Neuron (in vitro differentiated cells): ENCODE results near the gene PSMD11.
A peak's percentile ranks its signal among the peaks of the same experiment; 100 is the strongest.
"Not testable (repeated sequence)": the region's sequence is repeated elsewhere in the genome, so short reads cannot be mapped to it uniquely, and the experiment has no call there.

Experiments
- H2AFZ ChIP-seq: one replicate; pipeline ENCODE4 v1.6.1; 2013; ENCODE audit warnings: low read depth, mild to moderate bottlenecking, inconsistent platforms, low read length, moderate library complexity
- H3K27me3 ChIP-seq: one replicate; pipeline ENCODE4 v1.6.1; 2013; ENCODE audit warnings: low read length; ENCODE audit not compliant: insufficient read depth
- H3K36me3 ChIP-seq: one replicate; pipeline ENCODE4 v1.6.1; 2013; ENCODE audit warnings: low read length; ENCODE audit not compliant: insufficient read depth
- H3K4me1 ChIP-seq: one replicate; pipeline ENCODE4 v1.6.1; 2013; ENCODE audit warnings: low read length; ENCODE audit not compliant: insufficient read depth
- H3K4me3 ChIP-seq: 2 replicates; pipeline ENCODE4 v1.5.1; 2013; ENCODE audit warnings: mild to moderate bottlenecking, low read length, moderate library complexity
- H3K9me3 ChIP-seq: one replicate; pipeline ENCODE4 v1.6.1; 2013; ENCODE audit warnings: low read length

PSMD11 gene

GRCh38 chr17:32444301-32445073 is at the start of gene PSMD11:
Gene PSMD11 (plus strand): TSS chr17:32444510. CDS start chr17:32444524, 14 bp downstream.
- Histone ChIP-seq H3K4me1 (peaks cover 19% of the 10 kb centered on the region), H3K27me3 (no peaks in the 10 kb centered on the region), H3K4me3 (peak within 1 kb of the TSS; percentile 72), H2AFZ (peak within 1 kb of the TSS; percentile 81), H3K36me3 (peaks cover 23% of the 10 kb centered on the region), H3K9me3 (no peaks in the 10 kb centered on the region)

- no peaks in the 10 kb centered on the region for H3K36me3 ChIP-seq
- H3K9me3 ChIP-seq, result no peaks in the 10 kb centered on the region
- H2AFZ ChIP-seq, result no peak overlapping the region
- no peaks in the 10 kb centered on the region for H3K4me1 ChIP-seq
- H3K27me3 ChIP-seq, result no peaks in the 10 kb centered on the region
- H3K4me3 ChIP-seq, result no peak overlapping the region
Observed at GRCh38 chr17:32396343-32396742, 48.0 kb upstream of the PSMD11 start.

DNA sequence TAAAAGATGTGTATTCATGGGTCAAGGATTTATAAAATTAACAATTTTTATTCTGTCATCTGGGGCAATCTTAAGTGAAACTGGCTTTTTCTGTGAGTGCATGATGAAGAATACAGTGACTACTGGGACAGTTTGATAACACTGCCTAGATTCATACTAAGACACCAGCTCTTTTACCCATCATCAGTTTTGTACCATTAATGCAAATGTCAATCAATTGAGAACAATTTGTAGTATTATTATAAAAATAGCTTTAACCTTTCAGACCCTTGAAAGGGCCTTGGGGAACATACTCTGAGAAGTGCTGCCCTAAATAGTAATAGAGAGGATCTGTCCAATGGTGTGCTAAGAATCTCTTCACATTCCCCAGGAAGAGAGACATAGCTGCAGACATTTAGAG is 45.4 kb upstream of the PSMD11 start:
- H3K4me1 ChIP-seq, result no peaks in the 10 kb centered on the region
- no peaks in the 10 kb centered on the region for H3K27me3 ChIP-seq
- no peak overlapping the region for H3K4me3 ChIP-seq
- H3K9me3 ChIP-seq, result no peaks in the 10 kb centered on the region
- no peaks in the 10 kb centered on the region for H3K36me3 ChIP-seq
- no peak overlapping the region for H2AFZ ChIP-seq

DNA sequence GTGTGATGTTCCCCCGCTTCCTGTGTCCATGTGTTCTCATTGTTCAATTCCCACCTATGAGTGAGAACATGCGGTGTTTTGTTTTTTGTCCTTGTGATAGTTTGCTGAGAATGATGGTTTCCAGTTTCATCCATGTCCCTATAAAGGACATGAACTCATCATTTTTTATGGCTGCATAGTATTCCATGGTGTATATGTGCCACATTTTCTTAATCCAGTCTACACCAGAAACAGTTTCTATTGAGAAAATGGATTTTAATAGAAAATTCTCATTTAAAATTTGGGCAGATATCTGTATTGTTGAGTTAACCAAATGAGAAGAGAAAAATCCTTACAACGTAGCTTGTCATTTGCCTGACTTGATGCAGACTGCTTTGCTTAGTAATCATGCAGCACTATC is 34.2 kb upstream of the PSMD11 start:
- H3K27me3 ChIP-seq, H3K36me3 ChIP-seq, H2AFZ ChIP-seq, H3K4me1 ChIP-seq, H3K4me3 ChIP-seq, H3K9me3 ChIP-seq: not testable (repeated sequence)

- Histone ChIP-seq H3K4me1 (no peaks in the 10 kb centered on the region), H3K4me3 (no peak overlapping the region), H3K9me3 (peaks cover 4% of the 10 kb centered on the region), H3K36me3 (no peaks in the 10 kb centered on the region), H2AFZ (no peak overlapping the region), H3K27me3 (no peaks in the 10 kb centered on the region)
Observed at GRCh38 chr17:32426894-32427293, 17.4 kb upstream of the PSMD11 start.

- H3K27me3 ChIP-seq, result no peaks in the 10 kb centered on the region
- H3K9me3 ChIP-seq, result peaks cover 4% of the 10 kb centered on the region
- no peak overlapping the region for H2AFZ ChIP-seq
- no peaks in the 10 kb centered on the region for H3K4me1 ChIP-seq
- H3K4me3 ChIP-seq, result no peak overlapping the region
- no peaks in the 10 kb centered on the region for H3K36me3 ChIP-seq
Observed at GRCh38 chr17:32429598-32429997, 14.7 kb upstream of the PSMD11 start.

DNA sequence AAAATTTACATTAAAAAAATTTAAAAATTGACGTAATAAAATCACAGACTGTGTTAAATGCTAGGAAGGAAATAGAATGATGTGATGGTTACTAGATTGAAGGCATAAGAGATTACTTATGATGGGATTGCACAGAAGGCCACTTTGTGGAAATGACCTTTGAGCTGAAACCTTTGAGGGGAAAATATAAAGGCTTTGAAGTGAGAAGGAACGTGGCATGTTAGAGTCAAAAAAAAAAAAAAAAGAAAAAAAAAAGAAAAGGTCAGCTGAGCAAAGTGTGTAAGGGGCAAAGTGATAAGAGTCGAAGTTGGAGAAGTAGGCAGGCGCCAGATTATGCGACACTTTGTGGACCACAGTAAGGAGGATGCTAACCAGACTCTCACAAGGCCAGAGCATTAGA is 3.6 kb upstream of the PSMD11 start:
- H2AFZ ChIP-seq, result no peak overlapping the region

DNA sequence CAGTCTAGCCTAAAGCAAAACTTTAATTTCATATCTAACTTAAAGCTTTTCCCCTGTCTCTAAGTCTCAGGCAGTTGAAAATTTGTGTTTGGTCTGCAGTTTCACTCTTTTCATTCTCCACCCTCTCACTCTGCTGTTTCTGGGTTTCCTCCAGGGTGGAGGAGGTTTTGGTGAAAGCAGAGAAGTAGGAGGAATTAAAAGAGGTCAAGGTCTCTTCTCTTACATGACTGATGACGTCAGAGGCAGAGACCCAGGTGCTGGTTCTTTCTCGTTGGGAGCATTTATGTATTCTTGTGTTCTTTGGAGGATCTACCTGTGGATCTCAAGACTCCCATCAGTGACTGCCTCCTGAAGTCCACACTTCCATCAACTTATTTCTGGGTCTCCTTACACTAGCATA is 2.4 kb upstream of the PSMD11 start:
- Histone ChIP-seq H3K36me3 (peaks cover 2% of the 10 kb centered on the region), H3K4me1 (peaks cover 17% of the 10 kb centered on the region), H3K9me3 (no peaks in the 10 kb centered on the region), H3K27me3 (no peaks in the 10 kb centered on the region), H2AFZ (no peak overlapping the region), H3K4me3 (no peak overlapping the region)

More for the DNA sequence above, 3.6 kb upstream of the PSMD11 start:
- Histone ChIP-seq H3K4me1 (peaks cover 5% of the 10 kb centered on the region), H3K9me3 (no peaks in the 10 kb centered on the region), H3K36me3 (no peaks in the 10 kb centered on the region), H3K4me3 (no peak overlapping the region), H3K27me3 (no peaks in the 10 kb centered on the region)

DNA sequence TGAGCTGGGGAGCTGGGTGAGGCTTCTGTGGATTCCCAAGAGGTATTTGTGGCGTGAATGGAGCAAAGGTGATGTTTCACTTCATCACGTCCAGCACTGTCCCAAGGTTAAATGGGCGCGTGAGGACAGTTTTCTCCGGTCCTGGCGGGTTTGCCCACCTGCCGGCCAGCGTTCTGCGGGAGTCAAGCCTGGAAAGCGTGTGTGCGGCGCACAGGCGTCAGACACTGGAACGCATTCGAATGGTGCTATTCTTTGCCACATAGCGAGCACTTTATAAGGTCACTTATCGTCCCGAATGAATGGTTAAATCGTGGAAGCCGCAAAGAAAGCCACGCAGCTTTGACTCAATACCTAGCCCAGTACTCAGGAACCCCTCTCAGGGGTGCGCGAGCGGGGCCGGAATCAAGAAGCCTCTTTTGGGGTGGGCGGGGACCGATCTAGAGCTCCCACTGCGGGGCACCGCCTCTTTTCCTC is 446 bp upstream of the PSMD11 start:
- Histone ChIP-seq H3K4me3 (peak overlapping the region; percentile 28), H3K4me1 (peaks cover 19% of the 10 kb centered on the region), H3K9me3 (no peaks in the 10 kb centered on the region), H3K27me3 (no peaks in the 10 kb centered on the region), H3K36me3 (peaks cover 17% of the 10 kb centered on the region), H2AFZ (no peak overlapping the region)

DNA sequence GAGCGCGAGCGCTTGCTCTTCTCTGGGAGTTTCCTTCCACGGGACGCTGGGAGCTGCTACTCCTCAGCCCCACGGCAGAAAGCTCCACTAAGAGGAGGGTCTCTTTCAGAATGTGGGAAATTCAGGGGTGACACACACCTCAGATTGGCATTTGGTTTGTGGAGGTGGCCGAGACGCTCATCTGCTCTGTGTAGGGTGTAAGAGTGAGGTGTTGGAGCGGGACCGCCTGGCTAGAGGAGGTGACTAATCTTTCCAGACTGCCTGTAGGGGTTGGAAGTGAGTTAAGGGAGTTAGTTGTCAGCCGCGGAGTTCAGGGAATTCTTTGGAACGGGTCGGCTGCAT is 735 bp downstream of the PSMD11 start:
- Histone ChIP-seq H3K27me3 (no peaks in the 10 kb centered on the region), H3K4me1 (peaks cover 19% of the 10 kb centered on the region), H2AFZ (peak overlapping the region; percentile 81), H3K9me3 (no peaks in the 10 kb centered on the region), H3K4me3 (peak overlapping the region; percentile 72), H3K36me3 (peaks cover 28% of the 10 kb centered on the region)

GRCh38 chr17:32445497-32445896 is 1.2 kb downstream of the PSMD11 start:
- Histone ChIP-seq H2AFZ (no peak overlapping the region), H3K4me3 (peak overlapping the region; percentile 72), H3K9me3 (no peaks in the 10 kb centered on the region), H3K4me1 (peaks cover 19% of the 10 kb centered on the region), H3K36me3 (peaks cover 30% of the 10 kb centered on the region), H3K27me3 (no peaks in the 10 kb centered on the region)

GRCh38 chr17:32445971-32446370 is 1.7 kb downstream of the PSMD11 start:
- peaks cover 34% of the 10 kb centered on the region for H3K36me3 ChIP-seq
- H2AFZ ChIP-seq, result no peak overlapping the region
- H3K4me1 ChIP-seq, result peaks cover 19% of the 10 kb centered on the region
- no peaks in the 10 kb centered on the region for H3K27me3 ChIP-seq
- H3K9me3 ChIP-seq, result no peaks in the 10 kb centered on the region
- H3K4me3 ChIP-seq, result peak overlapping the region; percentile 72

DNA sequence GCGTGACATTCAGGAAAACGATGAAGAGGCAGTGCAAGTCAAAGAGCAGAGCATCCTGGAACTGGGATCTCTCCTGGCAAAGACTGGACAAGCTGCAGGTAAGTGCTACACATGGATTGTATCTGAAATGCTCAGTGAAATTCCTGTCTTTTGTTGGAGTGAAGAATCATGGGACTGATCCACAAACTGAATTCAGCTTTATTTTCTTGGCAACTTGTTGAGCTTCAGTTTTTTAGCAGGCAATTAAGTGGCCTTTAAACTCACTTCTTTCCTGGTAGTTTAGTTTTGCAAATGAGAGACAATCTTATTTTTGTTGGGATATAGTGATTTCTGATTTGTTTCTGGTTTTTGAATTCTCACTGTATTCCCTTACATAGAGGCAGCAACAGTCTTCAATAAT is 2.6 kb downstream of the PSMD11 start:
- H3K4me3 ChIP-seq, result no peak overlapping the region
- no peaks in the 10 kb centered on the region for H3K27me3 ChIP-seq
- H3K4me1 ChIP-seq, result peaks cover 19% of the 10 kb centered on the region
- peaks cover 44% of the 10 kb centered on the region for H3K36me3 ChIP-seq
- no peaks in the 10 kb centered on the region for H3K9me3 ChIP-seq
- H2AFZ ChIP-seq, result no peak overlapping the region

DNA sequence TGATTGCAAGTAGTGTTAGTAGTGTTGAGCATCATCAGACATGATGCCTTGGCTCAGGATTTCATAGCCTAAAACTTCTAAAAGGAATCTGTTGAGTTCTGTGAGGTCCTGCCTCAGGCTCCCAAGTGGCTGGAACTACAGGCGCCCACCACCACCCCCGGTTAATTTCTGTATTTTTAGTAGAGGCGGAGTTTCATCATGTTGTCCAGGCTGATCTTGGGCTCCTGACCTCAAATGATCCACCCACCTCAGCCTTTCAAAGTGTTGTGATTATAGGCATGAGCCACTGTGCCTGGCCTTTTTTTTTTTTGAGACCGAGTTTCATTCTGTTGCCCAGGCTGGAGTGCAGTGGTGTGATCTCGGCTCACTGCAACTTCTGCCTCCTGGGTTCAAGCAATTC is 5.7 kb downstream of the PSMD11 start:
- Histone ChIP-seq H3K9me3 (no peaks in the 10 kb centered on the region), H3K36me3 (peaks cover 74% of the 10 kb centered on the region), H3K4me1 (peaks cover 19% of the 10 kb centered on the region), H3K4me3 (no peak overlapping the region), H3K27me3 (no peaks in the 10 kb centered on the region), H2AFZ (no peak overlapping the region)
